HepG2 (cell line): ENCODE data around the gene CHRNB2. TPM values are rescaled to one million over a fixed set of nuclear protein-coding genes. Genes with fewer than 3 reads are reported as not detected.

Source experiments
- ATF6 ChIP-seq: sonication (generic); formaldehyde crosslinking; conservative IDR thresholded peaks from 2 replicates; pipeline ENCODE4 v1.4.0; 2020; ENCODE audit warnings: missing genetic modification reagents
- HDAC1 ChIP-seq: sonication (generic); formaldehyde crosslinking; IDR thresholded peaks from 2 replicates; pipeline ENCODE4 v1.5.1; 2020; ENCODE audit warnings: mild to moderate bottlenecking, missing genetic modification reagents
- KDM2A ChIP-seq: sonication (generic); formaldehyde crosslinking; IDR thresholded peaks from 2 replicates; pipeline ENCODE4 v1.4.0; 2020; ENCODE audit warnings: low read depth, missing genetic modification reagents, borderline replicate concordance
- PCBP1 ChIP-seq: fragments of 200-400 bp; formaldehyde crosslinking; IDR thresholded peaks from 2 replicates; pipeline ENCODE4 v1.6.1; 2017; ENCODE audit warnings: mild to moderate bottlenecking, low read depth, low read length, borderline replicate concordance
- RBAK ChIP-seq: sonication (generic); formaldehyde crosslinking; IDR thresholded peaks from 2 replicates; pipeline ENCODE4 v1.5.1; 2020; ENCODE audit warnings: mild to moderate bottlenecking, missing genetic modification reagents
- TFDP2 ChIP-seq: sonication (generic); formaldehyde crosslinking; IDR thresholded peaks from 2 replicates; pipeline ENCODE4 v1.4.0; 2020; ENCODE audit warnings: missing genetic modification reagents
- ZC3H4 ChIP-seq: sonication (generic); formaldehyde crosslinking; IDR thresholded peaks from 2 replicates; pipeline ENCODE4 v1.4.0; 2020; ENCODE audit warnings: missing genetic modification reagents, borderline replicate concordance
- ZNF138 ChIP-seq: sonication (generic); formaldehyde crosslinking; IDR thresholded peaks from 2 replicates; pipeline ENCODE4 v1.5.0; 2020; ENCODE audit warnings: mild to moderate bottlenecking, low read depth, missing genetic modification reagents
- ZNF256 ChIP-seq: sonication (generic); formaldehyde crosslinking; conservative IDR thresholded peaks from 2 replicates; pipeline ENCODE4 v1.4.0; 2020; ENCODE audit warnings: missing genetic modification reagents
- ZNF432 ChIP-seq: sonication (generic); formaldehyde crosslinking; IDR thresholded peaks from 2 replicates; pipeline ENCODE4 v1.5.0; 2020; ENCODE audit warnings: missing genetic modification reagents, mild to moderate bottlenecking, borderline replicate concordance
- ZNF460 ChIP-seq: sonication (generic); formaldehyde crosslinking; IDR thresholded peaks from 2 replicates; pipeline ENCODE4 v1.5.1; 2020; ENCODE audit warnings: missing genetic modification reagents, mild to moderate bottlenecking, borderline replicate concordance
- ZNF652 ChIP-seq: IDR thresholded peaks from 2 replicates; pipeline ENCODE4 v1.6.1; 2016; ENCODE audit warnings: low read depth, borderline replicate concordance
- ZNF703 ChIP-seq: sonication (generic); formaldehyde crosslinking; IDR thresholded peaks from 2 replicates; pipeline ENCODE4 v1.5.1; 2020; ENCODE audit warnings: missing genetic modification reagents, mild to moderate bottlenecking, moderate library complexity, borderline replicate concordance
- polyA plus RNA-seq, 8 experiments: library from polyadenylated mRNA; depleted of rRNA in 3 of 8; stranded (reverse) in 7 of 8; unstranded in 1 of 8; fragments of >200 nt; fragmentation: Illumina TruSeq in 4 of 8; extraction: Trizol in 4 of 8; gene quantifications; 2 replicates each; pipeline versions ENCODE4 v1.2.1 to v1.2.3, GENCODE V29; 2011 to 2016; ENCODE audit warnings: low read depth in 4 of 8, missing spikeins in 1 of 8, mixed read lengths in 1 of 8; ENCODE audit not compliant: insufficient read depth in 1 of 8
- total RNA-seq, 5 experiments: library from RNA; depleted of rRNA; stranded (reverse); fragments of >200 nt; fragmentation: Illumina TruSeq; extraction: Trizol; gene quantifications; 2 replicates each; pipeline ENCODE4 v1.2.3, GENCODE V29; 2016; ENCODE audit warnings: low read depth in 1 of 5
- TF ChIP-seq, protein P1 (sequence below), 2 experiments: sonication (generic) in 1 of 2; formaldehyde crosslinking in 1 of 2; IDR thresholded peaks; 2 replicates each; pipeline versions ENCODE4 v1.4.0 to v1.6.1; 2016 to 2020; ENCODE audit warnings: borderline replicate concordance in 1 of 2, low read depth in 1 of 2, mild to moderate bottlenecking in 1 of 2, missing genetic modification reagents in 1 of 2
- TF ChIP-seq, protein P2 (sequence below): sonication (generic); formaldehyde crosslinking; IDR thresholded peaks from 2 replicates; pipeline ENCODE4 v1.4.0; 2020; ENCODE audit warnings: missing genetic modification reagents

Gene CHRNB2
- total and polyA plus RNA-seq, 2 of the 13 experiments (the other 11 are each of a cell fraction or from before 2014, with no cell fraction given): 0.03 to 0.07 TPM

DNA sequence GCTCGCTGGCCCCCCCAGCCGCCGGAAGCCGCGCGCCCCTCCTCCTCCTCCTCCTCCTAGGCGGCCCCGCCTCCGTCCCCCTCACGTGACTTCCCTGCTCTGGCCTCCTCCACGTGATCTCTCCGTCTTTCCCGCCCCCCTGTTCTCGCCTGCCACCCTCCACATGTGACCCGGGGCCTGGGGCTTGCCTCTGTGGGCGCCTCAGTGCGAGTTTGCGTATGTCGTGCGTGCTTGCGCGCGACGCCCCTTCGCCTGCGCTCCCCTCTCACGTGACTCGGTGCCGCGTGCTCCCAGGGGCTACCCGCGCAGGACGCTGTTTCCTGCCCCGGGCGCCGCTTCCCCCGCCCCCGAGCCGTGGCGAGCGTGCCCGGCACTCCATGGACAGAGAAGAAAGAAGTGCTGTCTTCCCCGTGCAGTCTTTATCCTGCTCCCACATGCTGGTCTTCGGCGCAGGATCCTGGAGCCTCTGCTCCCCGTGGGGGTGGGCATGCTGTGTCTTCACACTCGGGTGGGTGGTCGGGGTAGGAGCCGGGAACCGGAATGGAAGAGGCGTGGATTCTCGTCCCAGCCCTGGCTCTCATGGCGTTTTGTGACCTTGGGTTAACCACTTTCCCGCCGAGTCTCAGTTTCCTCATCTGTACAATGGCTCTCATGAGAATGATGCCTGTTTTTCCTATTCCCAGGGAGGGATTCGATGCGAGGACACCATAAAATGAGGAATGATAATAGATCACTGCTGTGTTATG, 8.7 kb upstream of the CHRNB2 start (continued):
- TF ChIP-seq, protein P1, sequence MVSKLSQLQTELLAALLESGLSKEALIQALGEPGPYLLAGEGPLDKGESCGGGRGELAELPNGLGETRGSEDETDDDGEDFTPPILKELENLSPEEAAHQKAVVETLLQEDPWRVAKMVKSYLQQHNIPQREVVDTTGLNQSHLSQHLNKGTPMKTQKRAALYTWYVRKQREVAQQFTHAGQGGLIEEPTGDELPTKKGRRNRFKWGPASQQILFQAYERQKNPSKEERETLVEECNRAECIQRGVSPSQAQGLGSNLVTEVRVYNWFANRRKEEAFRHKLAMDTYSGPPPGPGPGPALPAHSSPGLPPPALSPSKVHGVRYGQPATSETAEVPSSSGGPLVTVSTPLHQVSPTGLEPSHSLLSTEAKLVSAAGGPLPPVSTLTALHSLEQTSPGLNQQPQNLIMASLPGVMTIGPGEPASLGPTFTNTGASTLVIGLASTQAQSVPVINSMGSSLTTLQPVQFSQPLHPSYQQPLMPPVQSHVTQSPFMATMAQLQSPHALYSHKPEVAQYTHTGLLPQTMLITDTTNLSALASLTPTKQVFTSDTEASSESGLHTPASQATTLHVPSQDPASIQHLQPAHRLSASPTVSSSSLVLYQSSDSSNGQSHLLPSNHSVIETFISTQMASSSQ (IDR thresholded peaks at IDR 0.05; ENCODE audit: low read depth): no peak; the same call in 1 of the 2 replicates
- TF ChIP-seq, protein P1 (CRISPR knock-in tag; IDR thresholded peaks at IDR 0.05; ENCODE audit: borderline replicate concordance): peak; percentile 92
- TF ChIP-seq ZNF652 (CRISPR knock-in tag) (0 out of 2 replicates have a peak, but pooled peaks have one; percentile 10), TFDP2 (peak; percentile 97), ZNF138 (peak; percentile 97), ZNF256 (CRISPR knock-in tag) (peak; percentile 94), HDAC1 (CRISPR knock-in tag) (no peak; the same call in none of the 2 replicates), RBAK (CRISPR knock-in tag) (no peak), ATF6 (no peak), ZNF703 (CRISPR knock-in tag) (peak; percentile 79), KDM2A (CRISPR knock-in tag) (peak; percentile 79; the same call in 1 of the 2 replicates), ZNF460 (CRISPR knock-in tag) (no peak; the same call in 1 of the 2 replicates), ZNF432 (no peak), PCBP1 (peak; percentile 60; the same call in 1 of the 2 replicates), ZC3H4 (peak; percentile 21; the same call in 1 of the 2 replicates)
- TF ChIP-seq, protein P2, sequence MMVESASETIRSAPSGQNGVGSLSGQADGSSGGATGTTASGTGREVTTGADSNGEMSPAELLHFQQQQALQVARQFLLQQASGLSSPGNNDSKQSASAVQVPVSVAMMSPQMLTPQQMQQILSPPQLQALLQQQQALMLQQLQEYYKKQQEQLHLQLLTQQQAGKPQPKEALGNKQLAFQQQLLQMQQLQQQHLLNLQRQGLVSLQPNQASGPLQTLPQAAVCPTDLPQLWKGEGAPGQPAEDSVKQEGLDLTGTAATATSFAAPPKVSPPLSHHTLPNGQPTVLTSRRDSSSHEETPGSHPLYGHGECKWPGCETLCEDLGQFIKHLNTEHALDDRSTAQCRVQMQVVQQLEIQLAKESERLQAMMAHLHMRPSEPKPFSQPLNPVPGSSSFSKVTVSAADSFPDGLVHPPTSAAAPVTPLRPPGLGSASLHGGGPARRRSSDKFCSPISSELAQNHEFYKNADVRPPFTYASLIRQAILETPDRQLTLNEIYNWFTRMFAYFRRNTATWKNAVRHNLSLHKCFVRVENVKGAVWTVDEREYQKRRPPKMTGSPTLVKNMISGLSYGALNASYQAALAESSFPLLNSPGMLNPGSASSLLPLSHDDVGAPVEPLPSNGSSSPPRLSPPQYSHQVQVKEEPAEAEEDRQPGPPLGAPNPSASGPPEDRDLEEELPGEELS (CRISPR knock-in tag): peak; percentile 83
